Measurements from ENCODE around the gene SUCLA2. TPM values are rescaled to one million over a fixed set of nuclear protein-coding genes. Genes with fewer than 3 reads are reported as not detected.

SUCLA2 gene
- total RNA-seq: 32.9 and 37.2 TPM in 2 replicates

GRCh38 chr13:48001114-48001881 is at the start of gene SUCLA2:
SUCLA2 (minus strand) TSS chr13:48001273; CDS start chr13:48001269, 4 bp downstream.

GRCh38 chr13:48037346-48038173 is 36.5 kb upstream of the SUCLA2 start, which contains the start of gene NUDT15:
NUDT15 (plus strand) TSS chr13:48037726; CDS start chr13:48037747, 21 bp downstream.

Other genes with a start within 250 kb of the SUCLA2 start
- gene NUDT15, start 36.5 kb upstream of the SUCLA2 start, total RNA-seq: 26.6 and 29.7 TPM in 2 replicates
- gene MED4, start 93.8 kb upstream of the SUCLA2 start, total RNA-seq: 17.2 and 30.1 TPM in 2 replicates
- 323 and 377 TPM in 2 replicates for gene ITM2B, start 231.9 kb upstream of the SUCLA2 start, total RNA-seq